ENCODE data around the gene ICAM2.

Gene ICAM2

GRCh38 chr17:63989622-63990345 lies 30.6 kb downstream of the ICAM2 start:
- TF ChIP-seq CTCF (IDR thresholded peaks at IDR 0.05; ENCODE audit: insufficient read depth, low read length, missing control alignments): no peak
- POLR2A ChIA-PET: no interaction called here
- CTCF ChIA-PET: interaction anchor here (1.1 to 2.0 kb wide), 10 partner anchors 10 to 152 kb away, joined by 3 to 18 read pairs (median 4); partner anchors contain the start of genes GH1 and ICAM2
- DNase-seq (ENCODE audit: low read depth, low spot score): no peak
- H3K4me3 ChIP-seq (ENCODE audit: low read depth, low read length): no peak overlapping the region

GRCh38 chr17:63988741-63989621 lies 31.5 kb downstream of the ICAM2 start:
- no peak for TF ChIP-seq CTCF (IDR thresholded peaks at IDR 0.05; ENCODE audit: insufficient read depth, low read length, missing control alignments)
- ChIA-PET POLR2A (no interaction called here), CTCF (no interaction called here)
- no peak for DNase-seq (ENCODE audit: low read depth, low spot score)
- no peak overlapping the region for H3K4me3 ChIP-seq (ENCODE audit: low read depth, low read length)

- TF ChIP-seq CTCF (IDR thresholded peaks at IDR 0.05; ENCODE audit: insufficient read depth, low read length, missing control alignments): no peak
- ChIA-PET POLR2A (no interaction called here), CTCF (interaction anchor here (1.1 to 2.8 kb wide), 4 partner anchors 41 to 77 kb away, joined by 3 to 13 read pairs (median 6); partner anchors contain the start of genes CSHL1 and GH1)
- no peak for DNase-seq (ENCODE audit: low read depth, low spot score)
- no peak overlapping the region for H3K4me3 ChIP-seq (ENCODE audit: low read depth, low read length)
Observed at GRCh38 chr17:63988127-63988478, 32.3 kb downstream of the ICAM2 start.

GRCh38 chr17:63987221-63988126 lies 33.0 kb downstream of the ICAM2 start:
- no peak overlapping the region for H3K4me3 ChIP-seq (ENCODE audit: low read depth, low read length)
- CTCF ChIA-PET: interaction anchor here (1.1 to 2.9 kb wide), 5 partner anchors 37 to 76 kb away, joined by 3 to 13 read pairs (median 7); partner anchors contain the start of genes CSHL1 and GH1
- no peak for DNase-seq (ENCODE audit: low read depth, low spot score)
- POLR2A ChIA-PET: no interaction called here
- no peak for TF ChIP-seq CTCF (IDR thresholded peaks at IDR 0.05; ENCODE audit: insufficient read depth, low read length, missing control alignments)

- no peak overlapping the region for H3K4me3 ChIP-seq (ENCODE audit: low read depth, low read length)
- ChIA-PET CTCF (interaction anchor here (1.1 to 2.9 kb wide), 8 partner anchors 11 to 76 kb away, joined by 3 to 27 read pairs (median 6); partner anchors contain the start of genes CSHL1, GH1 and PRR29), POLR2A (no interaction called here)
- DNase-seq (ENCODE audit: low read depth, low spot score): no peak
- TF ChIP-seq CTCF (IDR thresholded peaks at IDR 0.05; ENCODE audit: insufficient read depth, low read length, missing control alignments): no peak
Observed at GRCh38 chr17:63986821-63987220, 33.6 kb downstream of the ICAM2 start.

Data from AG04449 (cell line).